GM20000 (cell line): ENCODE measurements around the gene FMN1.
A peak's percentile ranks its signal among the peaks of the same experiment; 100 is the strongest.
"Not testable (repeated sequence)": the region's sequence is repeated elsewhere in the genome, so short reads cannot be mapped to it uniquely, and the experiment has no call there.

ENCODE experiments used
- DNase-seq: peaks from one replicate; pipeline ENCODE4 v3.0.0; 2012; ENCODE audit warnings: low spot score
- TF ChIP-seq, protein P1 (sequence below): IDR thresholded peaks from 2 replicates; pipeline ENCODE4 v1.5.1; 2012; ENCODE audit warnings: mild to moderate bottlenecking, control low read depth; ENCODE audit errors: extremely low read depth, missing control alignments

Gene FMN1

DNA sequence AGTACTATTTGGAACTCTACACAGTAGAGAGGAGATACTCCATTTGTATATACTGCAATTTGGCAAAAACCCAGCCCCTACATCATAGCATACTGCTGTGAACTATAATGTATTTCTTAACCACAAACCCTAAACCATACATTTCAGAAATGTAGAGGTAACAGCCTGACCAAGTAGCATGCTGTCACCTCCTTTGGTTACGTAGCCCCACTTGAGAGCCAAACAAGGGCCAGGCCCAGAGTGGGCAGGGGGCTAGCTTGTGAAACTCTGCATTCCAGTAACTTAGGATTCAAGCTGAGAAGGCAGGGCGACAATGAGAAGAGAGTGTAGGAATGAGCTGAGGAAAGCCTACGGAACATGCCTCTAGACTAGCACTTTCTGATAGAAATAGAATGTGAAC lies 340.9 kb downstream of the FMN1 start:
- DNase-seq, result no peak
- TF ChIP-seq, protein P1, sequence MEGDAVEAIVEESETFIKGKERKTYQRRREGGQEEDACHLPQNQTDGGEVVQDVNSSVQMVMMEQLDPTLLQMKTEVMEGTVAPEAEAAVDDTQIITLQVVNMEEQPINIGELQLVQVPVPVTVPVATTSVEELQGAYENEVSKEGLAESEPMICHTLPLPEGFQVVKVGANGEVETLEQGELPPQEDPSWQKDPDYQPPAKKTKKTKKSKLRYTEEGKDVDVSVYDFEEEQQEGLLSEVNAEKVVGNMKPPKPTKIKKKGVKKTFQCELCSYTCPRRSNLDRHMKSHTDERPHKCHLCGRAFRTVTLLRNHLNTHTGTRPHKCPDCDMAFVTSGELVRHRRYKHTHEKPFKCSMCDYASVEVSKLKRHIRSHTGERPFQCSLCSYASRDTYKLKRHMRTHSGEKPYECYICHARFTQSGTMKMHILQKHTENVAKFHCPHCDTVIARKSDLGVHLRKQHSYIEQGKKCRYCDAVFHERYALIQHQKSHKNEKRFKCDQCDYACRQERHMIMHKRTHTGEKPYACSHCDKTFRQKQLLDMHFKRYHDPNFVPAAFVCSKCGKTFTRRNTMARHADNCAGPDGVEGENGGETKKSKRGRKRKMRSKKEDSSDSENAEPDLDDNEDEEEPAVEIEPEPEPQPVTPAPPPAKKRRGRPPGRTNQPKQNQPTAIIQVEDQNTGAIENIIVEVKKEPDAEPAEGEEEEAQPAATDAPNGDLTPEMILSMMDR, result no peak

DNA sequence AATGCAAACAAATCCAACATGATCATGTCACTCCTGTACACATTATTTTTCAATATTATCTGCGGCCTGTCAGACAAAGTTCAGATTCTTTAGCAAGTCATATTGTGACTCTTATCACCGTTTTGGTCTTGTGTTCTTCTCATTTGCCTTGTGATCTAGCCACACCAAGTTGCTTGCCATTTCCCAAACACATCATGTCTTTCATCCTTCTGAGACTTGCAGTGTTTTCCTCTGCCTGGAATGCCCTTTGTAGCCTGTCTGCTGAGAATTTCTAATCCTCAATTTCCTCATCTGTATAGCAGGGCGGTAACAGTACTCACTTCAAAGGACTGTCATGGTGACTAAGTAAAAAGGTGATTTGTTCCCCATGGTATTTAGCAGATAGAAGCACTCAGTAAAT lies 341.7 kb downstream of the FMN1 start:
- TF ChIP-seq, protein P1, result no peak
- DNase-seq, result no peak

DNA sequence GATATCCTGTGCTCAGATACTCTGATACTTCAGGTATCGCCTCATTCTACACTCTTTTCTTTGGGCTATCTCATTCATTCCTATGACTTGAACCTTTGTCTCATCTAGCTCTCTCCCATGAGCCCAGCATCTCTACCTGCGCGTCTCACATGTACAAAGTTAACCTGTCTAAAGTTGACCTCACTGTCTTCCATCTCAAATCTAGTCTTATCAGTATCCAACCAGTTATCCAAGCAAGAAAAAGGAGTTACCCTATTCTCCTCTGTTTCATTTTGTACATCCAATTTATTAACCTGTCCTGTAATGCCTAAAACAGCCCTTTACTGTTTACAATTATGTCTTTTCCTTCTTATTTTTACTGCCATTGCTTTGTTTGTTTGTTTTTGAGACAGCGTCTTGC lies 342.5 kb downstream of the FMN1 start:
- no peak for DNase-seq
- TF ChIP-seq, protein P1, result no peak

DNA sequence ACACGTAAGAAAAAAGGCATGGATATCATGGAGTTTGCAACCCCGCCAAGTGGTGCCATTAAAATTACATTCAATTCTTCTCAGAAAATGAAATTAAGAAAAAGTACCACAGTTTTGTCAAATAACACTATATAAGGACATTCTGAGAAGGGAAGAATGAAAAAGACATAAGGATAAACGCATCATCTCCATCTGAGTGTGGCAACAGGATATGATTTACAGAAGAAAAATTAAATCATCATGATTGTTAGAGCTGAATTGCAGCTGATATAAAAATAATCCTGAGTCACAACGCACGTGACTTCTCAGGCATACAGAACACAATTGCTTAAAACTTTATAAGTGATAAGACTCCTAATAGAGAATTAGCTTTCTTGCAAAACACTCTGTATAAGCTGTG lies 342.9 kb downstream of the FMN1 start:
- TF ChIP-seq, protein P1, result no peak
- no peak for DNase-seq

DNA sequence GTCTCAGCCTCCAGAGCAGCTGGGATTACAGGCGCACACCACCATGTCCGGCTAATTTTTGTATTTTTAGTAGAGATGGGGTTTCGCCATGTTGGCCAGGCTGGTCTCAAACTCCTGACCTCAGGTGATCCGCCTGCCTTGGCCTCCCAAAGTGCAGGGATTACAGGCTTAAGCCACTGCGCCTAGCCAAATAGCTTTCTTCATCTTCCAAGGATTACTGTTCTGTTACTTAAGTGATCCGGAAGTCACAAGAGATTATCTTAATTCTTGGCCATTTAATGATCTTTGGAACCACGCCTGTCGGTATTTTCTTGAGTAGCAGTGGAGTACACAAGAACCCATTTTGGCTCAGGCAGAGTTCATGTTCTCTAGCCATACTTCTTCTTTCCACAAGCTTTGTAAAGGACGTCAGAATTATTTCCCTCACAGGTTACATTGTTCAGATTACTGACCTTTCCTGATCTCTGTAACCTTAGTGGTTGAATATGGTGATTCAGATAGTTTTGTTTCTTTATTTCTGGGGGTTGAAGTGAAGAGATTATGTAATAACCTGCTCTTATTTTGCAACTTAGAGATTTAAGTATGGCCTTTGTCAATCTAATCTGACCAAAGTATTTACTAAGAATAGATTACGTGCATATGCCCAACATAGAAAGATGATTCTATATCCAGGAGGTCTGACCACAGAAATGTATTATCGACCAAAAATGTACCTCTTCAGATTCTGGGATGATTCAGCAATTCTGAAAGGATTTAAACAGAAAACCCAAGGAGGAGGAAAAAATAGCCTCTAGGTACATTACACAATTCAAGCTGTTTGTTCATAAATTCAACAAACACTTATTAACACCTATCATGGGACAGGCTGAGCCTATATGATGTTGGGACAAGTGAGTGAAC lies 344.5 kb downstream of the FMN1 start:
- TF ChIP-seq, protein P1, result no peak
- no peak for DNase-seq

DNA sequence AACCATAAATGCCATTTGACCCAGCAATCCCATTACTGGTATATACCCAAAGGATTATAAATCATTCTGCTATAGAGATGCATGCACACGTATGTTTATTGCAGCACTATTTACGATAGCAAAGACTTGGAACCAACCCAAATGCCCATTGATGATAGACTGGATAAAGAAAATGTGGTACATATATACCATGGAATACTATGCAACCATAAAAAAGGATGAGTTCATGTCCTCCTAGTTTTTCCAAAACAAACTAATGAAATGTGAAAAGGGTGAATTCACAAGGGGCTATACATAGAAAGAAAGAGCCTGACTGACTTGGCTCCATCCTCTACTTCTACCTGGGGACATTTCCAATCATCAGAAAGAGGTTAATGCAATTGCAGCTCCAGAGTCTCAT lies 347.8 kb downstream of the FMN1 start:
- not testable (repeated sequence) for DNase-seq

DNA sequence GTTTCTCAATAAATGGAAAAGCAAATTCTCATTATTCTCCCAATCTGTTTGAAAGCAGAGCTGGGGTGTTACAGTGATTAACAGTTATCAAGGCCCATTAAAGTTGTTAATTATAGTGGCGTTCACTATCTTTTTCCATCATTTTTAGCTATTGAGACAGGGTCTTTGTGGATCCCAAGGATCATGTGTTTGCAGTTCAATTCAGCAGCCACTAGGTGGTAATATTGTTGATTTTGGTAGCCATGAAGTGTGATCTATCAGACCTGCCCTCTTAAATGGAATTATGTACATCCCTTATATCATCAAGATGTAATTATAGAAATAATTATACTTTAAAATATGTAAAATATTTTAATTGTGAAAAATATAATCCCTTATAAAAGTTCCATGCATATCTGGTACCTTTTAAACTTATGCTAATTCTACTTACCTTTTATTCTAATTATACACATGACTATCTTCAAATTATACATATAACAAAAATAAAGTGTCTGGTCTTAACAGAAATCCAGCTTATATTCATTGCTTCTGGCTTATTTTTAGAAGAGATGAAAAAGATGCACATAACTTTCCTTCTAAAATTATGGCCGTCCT lies 350.3 kb downstream of the FMN1 start:
- TF ChIP-seq, protein P1, result peak; percentile 50
- peak; percentile 24 for DNase-seq
